ENCODE results near the gene MMP7. TPM values are rescaled to one million over a fixed set of nuclear protein-coding genes. Genes with fewer than 3 reads are reported as not detected.

Gene MMP7
- total RNA-seq, 1 experiment from 2014 or later: 0.61 TPM

- no peak for TF ChIP-seq TCF7L2 (IDR thresholded peaks at IDR 0.05; ENCODE audit: borderline replicate concordance, extremely low read depth, insufficient read depth, insufficient read length)
- TF ChIP-seq EGR1 (IDR thresholded peaks at IDR 0.05; ENCODE audit: low read depth): no peak
- no peak for TF ChIP-seq REST (IDR thresholded peaks at IDR 0.05; ENCODE audit: low read depth)
Measured at GRCh38 chr11:102476069-102476468, 54.5 kb downstream of the MMP7 start (continued).

GRCh38 chr11:102473543-102473942 is 57.0 kb downstream of the MMP7 start:
- DNase-seq (ENCODE audit: low read depth, low spot score): no peak
- Histone ChIP-seq H2AFZ (ENCODE audit: low read depth, low read length, poor library complexity, severe bottlenecking) (no peak overlapping the region), H3K4me1 (ENCODE audit: control insufficient read depth in 1 of 2, insufficient read depth in 2 of 2, low read length in 2 of 2) (peaks cover 7 to 14% of the 10 kb centered on the region in 2 experiments; a peak in 3 of 4 replicates), H3K4me3 (replicated peaks in 1 of 2; ENCODE audit: low read depth in 1 of 2, low read length in 2 of 2) (no peak overlapping the region), H4K20me1 (ENCODE audit: insufficient read depth) (no peaks in the 10 kb centered on the region), H3K27me3 (ENCODE audit: insufficient read depth, low read length) (no peaks in the 10 kb centered on the region), H3K79me2 (ENCODE audit: insufficient read depth, low read length) (no peaks in the 10 kb centered on the region), H3K9me2 (ENCODE audit: insufficient read depth) (no peaks in the 10 kb centered on the region), H3K4me2 (ENCODE audit: low read length) (no peak overlapping the region), H3K36me3 (ENCODE audit: control insufficient read depth in 1 of 2, insufficient read depth in 2 of 2, low read length in 2 of 2) (no peaks in the 10 kb centered on the region), H3K9ac (ENCODE audit: low read length) (no peak overlapping the region), H3K27ac (ENCODE audit: low read depth, low read length) (no peak overlapping the region), H3K9me3 (ENCODE audit: control insufficient read depth in 1 of 2, insufficient read depth in 1 of 2, low read depth in 1 of 2, low read length in 2 of 2) (no peaks in the 10 kb centered on the region)
- BruUV-seq (replicated peaks): no TSS peak
- intact Hi-C loops (cut with micrococcal nuclease): no loop called here
- ChIA-PET RAD21 (ENCODE audit: low non-redundant PET in 1 of 2, low total read pairs in 2 of 2, uncharacterized antibody in 2 of 2, unreplicated experiment in 2 of 2) (no interaction called here), POLR2A (no interaction called here), CTCF (no interaction called here)
- no peak for ATAC-seq
- TF ChIP-seq EZH2 (IDR thresholded peaks at IDR 0.05) (no peak), RAD21 (IDR thresholded peaks at IDR 0.05; ENCODE audit: low read depth) (no peak)
